ENCODE results near the gene FHOD3. TPM values are rescaled to one million over a fixed set of nuclear protein-coding genes. Genes with fewer than 3 reads are reported as not detected.

The FHOD3 gene
- total and polyA plus RNA-seq, 2 of the 4 experiments (the other 2 are of a cell fraction): 14.6 to 16.0 TPM

DNA sequence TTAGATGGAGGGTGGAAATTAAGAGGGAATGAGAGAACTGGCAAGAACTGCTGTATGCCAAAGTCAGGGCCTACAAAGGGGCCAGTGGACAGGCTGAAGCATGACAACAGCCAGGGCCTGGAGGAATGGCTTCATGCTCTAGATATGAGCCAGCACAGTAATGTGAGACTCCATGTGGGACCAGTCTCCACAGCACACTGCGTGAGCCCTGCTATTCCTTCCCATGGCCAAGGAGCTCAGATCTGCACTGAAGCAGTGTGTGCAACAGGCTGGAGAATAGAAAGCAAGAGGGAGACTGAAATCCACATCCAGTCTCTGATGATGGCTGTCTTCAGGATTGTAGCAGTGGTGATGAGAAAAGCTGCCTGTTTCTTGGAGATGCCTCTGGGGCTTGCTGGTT, 368.4 kb downstream of the FHOD3 start:
- Histone ChIP-seq H3K14ac (replicated peaks; ENCODE audit: low read depth, low read length) (no peak overlapping the region), H4K5ac (ENCODE audit: low read depth, low read length) (no peak overlapping the region), H3K18ac (ENCODE audit: low read depth, low read length) (no peak overlapping the region), H3K23ac (ENCODE audit: low read depth, low read length) (no peak overlapping the region), H2BK120ac (ENCODE audit: low read depth, low read length) (no peak overlapping the region), H3K27ac (ENCODE audit: insufficient read depth, low read length) (no peak overlapping the region), H4K91ac (ENCODE audit: insufficient read depth, low read depth, low read length) (no peak overlapping the region), H3K9me1 (ENCODE audit: insufficient read depth, low read length) (peaks cover 16% of the 10 kb centered on the region), H2BK5ac (ENCODE audit: low read depth, low read length, poor library complexity, severe bottlenecking) (no peak overlapping the region), H2BK20ac (ENCODE audit: low read depth, low read length) (no peak overlapping the region), H3K4me3 (ENCODE audit: insufficient read depth, low read depth, low read length) (no peak overlapping the region), H4K20me1 (ENCODE audit: insufficient read depth, low read length) (no peaks in the 10 kb centered on the region), H3K27me3 (ENCODE audit: control insufficient read depth, insufficient read depth, low read length) (no peaks in the 10 kb centered on the region), H3K36me3 (ENCODE audit: control insufficient read depth, insufficient read depth, low read length) (peaks cover 2% of the 10 kb centered on the region; the same call in 1 of the 2 replicates), H2BK15ac (ENCODE audit: low read depth, low read length) (no peak overlapping the region), H3K4me1 (ENCODE audit: control insufficient read depth, insufficient read depth, low read length) (peaks cover 6% of the 10 kb centered on the region), H2AK5ac (ENCODE audit: low read depth, low read length) (no peak overlapping the region), H3K79me1 (ENCODE audit: low read depth in 1 of 2, low read length in 2 of 2) (no peaks in the 10 kb centered on the region), H2AK9ac (replicated peaks; ENCODE audit: low read depth, low read length, poor library complexity) (no peak overlapping the region), H2AFZ (replicated peaks; ENCODE audit: low read length, poor library complexity) (no peak overlapping the region), H4K8ac (ENCODE audit: low read depth in 2 of 2, low read length in 2 of 2) (no peak overlapping the region), H3K4me2 (ENCODE audit: low read depth, low read length) (no peak overlapping the region), H3K56ac (ENCODE audit: extremely low read depth, insufficient read depth, low read length) (no peak overlapping the region), H3K4ac (ENCODE audit: low read depth, low read length) (no peak overlapping the region), H3K9me3 (ENCODE audit: control insufficient read depth, insufficient read depth, low read length) (no peaks in the 10 kb centered on the region), H3K9ac (ENCODE audit: low read depth, low read length) (no peak overlapping the region)
- no TSS peak for BruUV-seq (replicated peaks)
- in situ Hi-C loops (cut with MboI; ENCODE audit: low sequenced_read_pairs): no loop called here
- POLR2A ChIA-PET (ENCODE audit: unreplicated experiment): no interaction called here
- intact Hi-C loops (cut with micrococcal nuclease): loop anchor here (10.0 kb wide), 1 partner anchor 571 kb away; no protein-coding TSS in a partner anchor
- CTCF ChIA-PET: no interaction called here
- dilution Hi-C loops (cut with HindIII; ENCODE audit: low sequenced_read_pairs, unreplicated experiment): no loop called here
- DNase-seq: no peak
- no peak for TF ChIP-seq BHLHE40 (IDR thresholded peaks at IDR 0.05; ENCODE audit: low read depth, low read length)
- TF ChIP-seq, protein P1, sequence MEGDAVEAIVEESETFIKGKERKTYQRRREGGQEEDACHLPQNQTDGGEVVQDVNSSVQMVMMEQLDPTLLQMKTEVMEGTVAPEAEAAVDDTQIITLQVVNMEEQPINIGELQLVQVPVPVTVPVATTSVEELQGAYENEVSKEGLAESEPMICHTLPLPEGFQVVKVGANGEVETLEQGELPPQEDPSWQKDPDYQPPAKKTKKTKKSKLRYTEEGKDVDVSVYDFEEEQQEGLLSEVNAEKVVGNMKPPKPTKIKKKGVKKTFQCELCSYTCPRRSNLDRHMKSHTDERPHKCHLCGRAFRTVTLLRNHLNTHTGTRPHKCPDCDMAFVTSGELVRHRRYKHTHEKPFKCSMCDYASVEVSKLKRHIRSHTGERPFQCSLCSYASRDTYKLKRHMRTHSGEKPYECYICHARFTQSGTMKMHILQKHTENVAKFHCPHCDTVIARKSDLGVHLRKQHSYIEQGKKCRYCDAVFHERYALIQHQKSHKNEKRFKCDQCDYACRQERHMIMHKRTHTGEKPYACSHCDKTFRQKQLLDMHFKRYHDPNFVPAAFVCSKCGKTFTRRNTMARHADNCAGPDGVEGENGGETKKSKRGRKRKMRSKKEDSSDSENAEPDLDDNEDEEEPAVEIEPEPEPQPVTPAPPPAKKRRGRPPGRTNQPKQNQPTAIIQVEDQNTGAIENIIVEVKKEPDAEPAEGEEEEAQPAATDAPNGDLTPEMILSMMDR (conservative IDR thresholded peaks at IDR 0.05; ENCODE audit: low read depth, low read length): no peak
- TF ChIP-seq FOS (IDR thresholded peaks at IDR 0.05; ENCODE audit: low read depth, low read length): no peak
- no peak for TF ChIP-seq POLR2A (IDR thresholded peaks at IDR 0.05; ENCODE audit: low read depth, low read length)
- TF ChIP-seq RCOR1 (IDR thresholded peaks at IDR 0.05; ENCODE audit: insufficient replicate concordance, low read length): no peak
- no peak for TF ChIP-seq MAFK (IDR thresholded peaks at IDR 0.05; ENCODE audit: low read depth, low read length)
- no peak for TF ChIP-seq RFX5 (IDR thresholded peaks at IDR 0.05; ENCODE audit: low read depth, low read length)
- TF ChIP-seq MXI1 (IDR thresholded peaks at IDR 0.05; ENCODE audit: borderline replicate concordance, low read depth, low read length): no peak
- TF ChIP-seq, protein P2, sequence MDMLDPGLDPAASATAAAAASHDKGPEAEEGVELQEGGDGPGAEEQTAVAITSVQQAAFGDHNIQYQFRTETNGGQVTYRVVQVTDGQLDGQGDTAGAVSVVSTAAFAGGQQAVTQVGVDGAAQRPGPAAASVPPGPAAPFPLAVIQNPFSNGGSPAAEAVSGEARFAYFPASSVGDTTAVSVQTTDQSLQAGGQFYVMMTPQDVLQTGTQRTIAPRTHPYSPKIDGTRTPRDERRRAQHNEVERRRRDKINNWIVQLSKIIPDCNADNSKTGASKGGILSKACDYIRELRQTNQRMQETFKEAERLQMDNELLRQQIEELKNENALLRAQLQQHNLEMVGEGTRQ (IDR thresholded peaks at IDR 0.05; ENCODE audit: low read depth, low read length): no peak
- ATAC-seq (ENCODE audit: low read depth): no peak
- no CpG with 5 or more reads among the region's 1 CpG for WGBS, 2 experiments (ENCODE audit: extremely low coverage in 2 of 2, insufficient read length in 1 of 2)

Measured in IMR-90 (cell line).